A549 (cell line): ENCODE measurements around the gene FSTL3.

ENCODE experiments used
- ATOH8 ChIP-seq: fragments of 250-450 bp; sonication (Bioruptor Pico); IDR thresholded peaks from 2 replicates; pipeline ENCODE4 v1.5.0; 2020; ENCODE audit warnings: low read depth, mild to moderate bottlenecking, moderate library complexity
- CBX8 ChIP-seq: fragments of 200-600 bp; sonication (generic); IDR thresholded peaks from 2 replicates; pipeline ENCODE4 v1.6.1; 2016
- CHD2 ChIP-seq: fragments of 150-350 bp; IDR thresholded peaks from 2 replicates; pipeline ENCODE4 v1.6.1; 2014; ENCODE audit warnings: low read length; ENCODE audit not compliant: partially characterized antibody
- CTCF ChIP-seq: fragments of >200 bp; sonication (Bioruptor Twin); formaldehyde crosslinking; IDR thresholded peaks from 3 replicates; pipeline ENCODE4 v1.5.1; 2016
- HDAC2 ChIP-seq: fragments of 200-600 bp; sonication (generic); IDR thresholded peaks from 2 replicates; pipeline ENCODE4 v1.6.1; 2016
- MAFK ChIP-seq: fragments of 450-650 bp; IDR thresholded peaks from 2 replicates; pipeline ENCODE4 v1.6.1; 2014; ENCODE audit not compliant: partially characterized antibody
- MAX ChIP-seq: IDR thresholded peaks from 2 replicates; pipeline ENCODE4 v1.6.1; 2012
- PBX3 ChIP-seq: IDR thresholded peaks from 2 replicates; pipeline ENCODE4 v1.6.1; 2012
- POLR2A ChIP-seq: IDR thresholded peaks from 2 replicates; pipeline ENCODE4 v1.6.1; 2012; ENCODE audit warnings: mild to moderate bottlenecking, low read length
- RAD21 ChIP-seq, 2 experiments: fragments of >200 bp in 1 of 2; sonication (Bioruptor Twin) in 1 of 2; formaldehyde crosslinking in 1 of 2; IDR thresholded peaks in 1 of 2; conservative IDR thresholded peaks in 1 of 2; 2 replicates in 1 of 2; 3 replicates in 1 of 2; pipeline ENCODE4 v1.6.1; 2012 to 2018; ENCODE audit warnings: inconsistent platforms in 1 of 2
- USF2 ChIP-seq: fragments of 450-650 bp; IDR thresholded peaks from 2 replicates; pipeline ENCODE4 v1.6.1; 2014; ENCODE audit warnings: antibody characterized with exemption
- ZFP36 ChIP-seq: fragments of 450-650 bp; IDR thresholded peaks from 2 replicates; pipeline ENCODE4 v1.6.1; 2014; ENCODE audit warnings: borderline replicate concordance; ENCODE audit not compliant: partially characterized antibody

- no peak for TF ChIP-seq CTCF
- no peak for TF ChIP-seq RAD21 (conservative IDR thresholded peaks at IDR 0.05 in 1 of 2, IDR thresholded peaks at IDR 0.05 in 1 of 2)
- TF ChIP-seq ATOH8, result no peak
- TF ChIP-seq POLR2A, result no peak
- no peak for TF ChIP-seq MAFK
- TF ChIP-seq MAX, result no peak
- no peak for TF ChIP-seq USF2
- TF ChIP-seq ZFP36, result no peak
- no peak for TF ChIP-seq HDAC2
- TF ChIP-seq CBX8, result no peak
- no peak for TF ChIP-seq CHD2
- TF ChIP-seq PBX3, result no peak
Measured at GRCh38 chr19:634975-635652, 41.1 kb upstream of the FSTL3 start.
